HG03066 (cell line): Measurements from ENCODE around the gene BANF2.
"Not testable (repeated sequence)": the region's sequence is repeated elsewhere in the genome, so short reads cannot be mapped to it uniquely, and the experiment has no call there.

Experiments used
- ATAC-seq: cut with Tn5 transposase; IDR thresholded peaks from one replicate; pipeline ENCODE4 v1.9.1; 2021; ENCODE audit warnings: low read depth; ENCODE audit not compliant: unreplicated experiment

Gene BANF2

GRCh38 chr20:17761604-17762003 is 61.8 kb downstream of the BANF2 start:
- ATAC-seq: no peak

DNA sequence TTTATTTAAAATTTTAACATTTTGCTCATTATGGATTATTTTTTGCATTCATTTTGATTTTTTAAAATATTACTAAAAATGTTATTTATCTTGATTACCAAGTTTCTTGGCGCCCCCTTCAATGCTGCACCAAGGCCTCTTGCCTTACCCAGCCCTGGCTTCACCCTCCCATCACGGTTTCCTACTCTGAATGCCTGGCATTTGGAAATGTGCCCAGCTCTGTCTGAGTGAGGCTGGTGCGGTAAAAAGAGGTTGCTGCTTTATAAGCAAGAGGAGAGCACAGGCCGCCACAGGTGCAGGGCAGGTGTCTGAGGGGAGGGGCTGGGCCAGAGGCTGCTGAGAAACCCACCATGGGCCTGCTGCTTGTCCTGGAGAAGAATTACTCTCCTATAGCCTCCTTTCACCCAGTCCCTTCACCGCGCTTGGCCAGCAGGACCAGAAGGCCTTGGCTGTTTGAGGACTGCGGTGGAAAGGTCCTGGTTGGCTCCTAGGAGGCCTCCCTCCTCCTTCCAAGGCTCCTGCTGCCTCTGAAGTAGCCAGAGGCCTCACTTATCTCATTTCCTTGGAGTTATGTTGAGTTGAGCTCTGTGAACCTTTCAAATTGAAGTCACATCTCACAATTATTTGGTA is 62.6 kb downstream of the BANF2 start:
- ATAC-seq: no peak

DNA sequence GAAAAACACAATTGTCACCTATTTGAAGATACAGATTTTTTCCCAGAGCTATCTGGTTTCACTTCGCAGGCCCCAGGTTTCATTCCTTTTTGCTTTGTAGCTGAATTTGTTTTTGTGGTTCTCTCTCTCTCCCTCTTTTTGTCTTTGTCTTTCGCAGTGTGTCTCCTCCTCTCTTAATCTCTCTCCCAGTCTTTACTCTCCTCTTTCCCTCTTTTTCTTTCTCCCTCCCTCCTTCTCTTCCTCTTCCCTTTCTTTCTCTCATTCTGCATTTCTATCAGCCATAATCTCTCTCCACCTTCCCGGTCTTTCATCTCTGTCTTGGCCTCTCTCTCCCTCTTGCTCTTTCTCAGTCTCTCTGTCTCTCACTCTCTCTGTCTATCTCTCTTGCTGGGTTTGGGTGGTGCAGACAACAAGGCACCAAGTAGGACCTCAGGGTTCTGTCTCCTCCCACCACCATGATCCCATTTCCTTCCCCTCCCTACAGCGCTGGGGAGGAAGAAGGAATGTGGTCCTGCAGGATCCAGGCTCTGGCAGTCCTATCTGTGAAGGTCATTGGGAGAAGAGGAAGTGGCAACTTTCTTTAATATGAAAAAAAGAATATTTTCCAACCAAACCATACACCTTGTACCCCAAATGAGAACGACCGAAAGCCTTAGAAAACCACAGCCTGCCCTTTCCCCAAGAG is 63.2 kb downstream of the BANF2 start:
- no peak for ATAC-seq

- ATAC-seq: no peak
Observed at GRCh38 chr20:17765017-17765416, 65.3 kb downstream of the BANF2 start.

DNA sequence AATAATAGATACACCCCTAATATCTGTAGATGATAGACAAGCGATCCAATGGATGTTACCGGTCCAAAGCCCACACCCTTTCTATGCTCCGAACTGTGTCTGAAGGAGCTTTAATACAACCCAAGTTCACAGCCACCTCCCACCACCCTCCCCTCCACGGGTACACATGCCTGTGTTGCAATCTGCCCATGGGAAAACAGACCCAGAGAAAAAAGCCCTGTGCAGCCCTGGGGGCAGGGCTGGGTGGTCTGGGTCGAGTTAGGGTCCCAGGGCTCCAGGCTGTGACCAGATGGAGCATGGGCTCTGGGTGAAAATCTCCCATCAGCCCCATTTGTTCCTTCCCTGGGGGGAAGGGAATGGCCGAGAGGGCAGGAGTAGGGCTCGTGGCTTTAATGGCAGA is 65.8 kb downstream of the BANF2 start:
- no peak for ATAC-seq

DNA sequence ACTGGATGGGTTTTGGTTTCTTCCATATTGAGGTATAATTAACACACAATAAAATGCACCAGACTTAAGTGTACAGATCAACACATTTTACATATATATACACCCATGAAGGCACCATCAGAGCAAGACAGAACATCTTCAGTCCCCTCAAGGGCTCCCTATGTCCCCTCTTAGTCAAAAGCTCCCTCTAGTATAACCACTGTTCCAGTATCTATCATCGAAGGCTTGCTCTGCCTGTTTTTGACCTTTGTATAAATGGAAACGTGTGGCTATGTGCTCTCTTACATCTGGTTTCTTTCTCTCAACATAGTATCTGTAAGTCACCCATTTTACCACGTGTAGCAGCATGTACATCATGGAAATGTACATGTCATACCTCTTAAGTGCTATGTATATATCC is 66.5 kb downstream of the BANF2 start:
- ATAC-seq: no peak

- no peak for ATAC-seq
Observed at GRCh38 chr20:17767624-17768023, 67.9 kb downstream of the BANF2 start.

- no peak for ATAC-seq
Observed at GRCh38 chr20:17768271-17768670, 68.5 kb downstream of the BANF2 start.

GRCh38 chr20:17769716-17770115 is 70.0 kb downstream of the BANF2 start:
- ATAC-seq: not testable (repeated sequence)

GRCh38 chr20:17771206-17772004 is 71.6 kb downstream of the BANF2 start:
- no peak for ATAC-seq

DNA sequence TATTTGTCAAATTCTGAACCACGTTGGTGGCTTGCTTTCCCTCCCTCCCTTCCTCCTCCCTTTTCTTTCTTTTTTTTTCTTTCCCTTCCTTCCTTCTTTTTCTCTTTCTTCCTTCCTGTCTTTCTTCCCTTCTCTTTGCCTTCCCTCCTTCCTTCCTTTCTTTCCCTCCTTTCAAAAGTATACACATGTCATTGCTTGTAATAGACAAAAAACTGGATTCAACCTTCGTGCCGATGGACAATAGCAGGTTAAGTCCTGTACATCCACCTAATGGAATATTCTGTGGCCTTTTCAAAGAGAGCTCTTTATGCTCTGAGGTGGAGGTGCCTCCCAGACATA is 72.2 kb downstream of the BANF2 start:
- ATAC-seq: no peak

DNA sequence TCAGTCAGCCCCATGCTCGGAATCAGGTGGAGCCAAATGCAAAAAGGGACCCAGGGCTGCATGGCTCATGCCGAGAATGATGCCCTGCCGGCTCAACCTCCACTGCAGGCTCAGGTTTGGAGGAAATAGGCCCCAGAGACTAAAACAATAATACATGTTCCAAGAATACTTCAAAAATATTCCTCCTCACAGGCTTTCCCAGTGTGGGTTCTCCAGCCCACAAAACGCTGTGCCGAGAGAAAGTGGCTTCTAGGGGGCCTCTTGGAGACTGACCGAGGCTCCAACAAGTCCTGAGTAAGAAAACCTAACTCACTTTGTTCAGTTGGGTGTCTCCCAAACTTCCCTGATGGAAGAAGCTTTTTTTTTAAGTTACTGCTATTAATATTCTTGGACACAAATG is 73.9 kb downstream of the BANF2 start:
- no peak for ATAC-seq

DNA sequence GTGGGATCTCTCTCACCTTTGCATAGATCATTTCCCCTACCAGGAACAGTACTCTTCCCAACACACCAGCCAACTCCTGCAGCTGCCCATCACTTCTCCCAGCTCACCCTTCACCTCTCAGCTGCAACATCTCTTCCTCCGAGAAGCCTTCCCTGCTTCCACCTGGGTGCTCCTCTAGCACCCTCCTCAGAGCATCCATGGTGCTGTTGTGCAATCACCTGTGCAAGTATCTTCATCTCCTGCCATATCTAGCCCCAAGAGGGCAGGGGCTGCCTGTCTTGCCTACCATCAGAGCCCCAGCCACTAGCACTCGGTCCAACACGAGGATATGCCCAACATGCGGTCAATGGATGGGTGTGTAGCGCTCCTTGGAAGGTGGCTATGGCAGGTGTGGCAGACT is 75.8 kb downstream of the BANF2 start:
- ATAC-seq: no peak

GRCh38 chr20:17776551-17776950 is 76.8 kb downstream of the BANF2 start:
- ATAC-seq: no peak

DNA sequence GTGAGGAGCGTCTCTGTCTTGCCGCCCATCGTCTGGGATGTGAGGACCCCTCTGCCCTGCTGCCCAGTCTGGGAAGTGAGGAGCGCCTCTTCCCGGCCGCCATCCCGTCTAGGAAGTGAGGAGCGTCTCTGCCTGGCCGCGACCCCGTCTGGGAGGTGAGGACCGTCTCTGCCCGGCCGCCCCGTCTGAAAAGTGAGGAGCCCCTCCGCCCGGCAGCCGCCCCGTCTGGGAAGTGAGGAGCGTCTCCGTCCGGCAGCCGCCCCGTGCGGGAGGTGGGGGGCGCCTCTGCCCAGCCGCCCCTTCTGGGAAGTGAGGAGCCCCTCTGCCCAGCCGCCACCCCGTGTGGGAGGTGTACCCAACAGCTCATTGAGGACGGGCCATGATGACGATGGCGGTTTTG is 79.2 kb downstream of the BANF2 start:
- ATAC-seq: not testable (repeated sequence)

GRCh38 chr20:17782768-17783167 is 83.0 kb downstream of the BANF2 start:
- ATAC-seq: peak; percentile 83

- no peak for ATAC-seq
Observed at GRCh38 chr20:17783671-17784070, 83.9 kb downstream of the BANF2 start.

DNA sequence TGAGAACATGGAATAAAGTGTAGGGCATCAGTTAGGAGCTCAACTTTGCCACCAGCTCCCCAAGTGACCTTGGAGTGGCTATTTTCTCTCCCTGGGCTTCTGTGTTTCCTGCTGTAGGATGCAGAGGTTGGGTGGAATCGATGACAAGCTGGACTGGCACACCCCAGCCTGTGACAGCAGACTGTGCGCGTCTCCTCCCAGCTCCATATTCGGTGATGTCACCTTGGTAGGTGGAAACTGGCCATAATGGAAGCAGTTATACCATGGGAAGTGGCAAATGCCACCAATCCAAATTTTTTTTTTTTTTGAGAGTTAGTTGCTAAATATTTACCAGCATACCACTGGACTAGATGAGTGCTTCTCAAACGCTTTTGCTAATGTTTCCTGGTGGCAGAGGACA is 85.2 kb downstream of the BANF2 start:
- ATAC-seq: no peak
